Ureter (tissue), 1 donor: ENCODE results near the gene LIMK1. TPM values are rescaled to one million over a fixed set of nuclear protein-coding genes. Genes with fewer than 3 reads are reported as not detected.
A peak's percentile ranks its signal among the peaks of the same experiment; 100 is the strongest.

Experiments used
- DNase-seq: peaks from one replicate; pipeline ENCODE4 v3.0.0-alpha.2; 2020; ENCODE audit warnings: low spot score
- total RNA-seq: library from RNA; stranded (reverse); gene quantifications from one replicate; pipeline ENCODE4 v1.2.4, GENCODE V29; 2023
- donor health status: DM: yes; HTN: yes; CAD: no.

LIMK1 gene
- total RNA-seq, 1 donor from 2014 or later: 26.0 TPM

DNA sequence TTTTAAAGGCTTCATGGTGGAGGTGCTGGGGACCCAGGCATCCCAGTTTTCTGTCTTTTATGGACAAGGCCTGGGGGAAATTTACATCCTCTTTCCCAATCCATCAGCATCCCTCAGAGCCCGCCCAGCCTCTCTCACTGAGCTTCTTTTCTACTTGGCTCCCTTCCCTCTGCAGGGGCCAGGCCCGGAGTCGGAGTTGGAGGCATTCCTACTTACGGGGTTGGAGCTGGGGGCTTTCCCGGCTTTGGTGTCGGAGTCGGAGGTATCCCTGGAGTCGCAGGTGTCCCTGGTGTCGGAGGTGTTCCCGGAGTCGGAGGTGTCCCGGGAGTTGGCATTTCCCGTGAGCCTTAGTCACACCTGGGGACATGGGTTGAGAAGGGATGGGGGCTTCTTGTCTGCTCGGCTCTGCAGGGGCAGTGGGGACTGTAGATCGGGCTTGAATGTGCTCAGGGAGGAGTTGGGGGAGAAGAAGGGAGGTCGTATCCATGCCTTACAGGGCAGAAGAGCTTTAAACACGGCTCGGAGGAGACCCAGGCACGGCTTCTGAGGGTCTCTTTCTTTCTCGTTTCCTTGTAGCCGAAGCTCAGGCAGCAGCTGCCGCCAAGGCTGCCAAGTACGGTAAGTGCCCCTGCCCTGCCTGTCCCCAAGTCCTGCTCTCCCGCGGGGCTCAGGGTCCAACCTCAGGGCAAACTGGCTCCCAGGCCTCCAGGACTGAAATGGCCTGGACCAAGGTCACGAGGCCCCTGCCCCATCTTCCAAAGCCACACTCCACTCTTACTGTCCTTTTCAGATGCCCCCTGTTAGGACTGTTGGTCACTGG lies 27.3 kb upstream of the LIMK1 start:
- DNase-seq: no peak

DNA sequence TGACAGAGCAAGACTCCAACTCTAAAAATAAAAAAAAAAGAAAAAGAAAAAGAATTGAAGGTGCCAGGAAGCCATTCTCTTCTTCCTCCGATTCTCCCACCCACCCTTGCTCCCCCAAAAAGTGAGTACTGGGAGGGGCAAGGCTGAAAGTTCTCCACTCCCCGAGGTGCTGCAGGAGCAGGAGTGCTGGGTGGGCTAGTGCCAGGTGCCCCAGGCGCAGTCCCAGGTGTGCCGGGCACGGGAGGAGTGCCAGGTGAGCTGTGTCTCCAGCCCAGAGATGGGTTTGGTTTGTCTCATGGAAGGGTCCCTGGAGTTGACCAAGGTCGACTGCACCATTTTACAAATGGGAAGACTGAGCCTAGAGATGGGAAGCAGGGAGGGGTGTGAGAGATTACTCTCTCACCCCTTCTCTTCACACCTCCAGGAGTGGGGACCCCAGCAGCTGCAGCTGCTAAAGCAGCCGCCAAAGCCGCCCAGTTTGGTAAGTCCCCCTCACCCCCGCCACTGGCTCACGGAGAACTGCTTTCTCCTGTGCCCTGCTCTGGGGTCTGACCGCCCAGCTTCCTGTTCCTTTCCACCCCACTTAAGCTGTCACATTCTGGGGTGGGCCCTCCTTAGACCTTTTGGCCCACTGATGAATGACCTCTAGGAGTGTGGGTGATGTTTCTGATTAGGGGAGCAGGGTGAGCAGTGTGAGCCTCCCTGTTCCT lies 26.2 kb upstream of the LIMK1 start:
- no peak for DNase-seq

DNA sequence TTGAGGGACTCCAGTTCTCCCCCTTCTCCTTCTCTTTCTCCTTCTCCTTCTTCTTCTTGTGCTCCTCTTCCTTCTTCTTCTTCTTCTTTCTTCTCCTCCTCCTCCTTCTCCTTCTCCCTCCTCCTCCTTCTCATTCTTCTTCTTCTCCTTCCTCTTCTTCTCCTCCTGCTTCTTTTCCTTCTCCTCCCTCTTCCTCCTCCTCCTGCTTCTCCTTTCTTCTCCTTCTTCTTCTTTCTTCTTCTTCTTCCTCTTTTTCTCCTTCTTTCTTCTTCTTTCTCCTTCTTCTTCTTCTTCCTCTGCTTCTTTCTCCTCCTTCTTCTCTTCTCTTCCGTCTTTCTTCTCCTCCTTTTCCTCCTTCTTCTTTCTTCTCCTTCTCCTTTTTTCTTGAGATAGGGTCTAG lies 25.6 kb upstream of the LIMK1 start:
- DNase-seq: no peak

DNA sequence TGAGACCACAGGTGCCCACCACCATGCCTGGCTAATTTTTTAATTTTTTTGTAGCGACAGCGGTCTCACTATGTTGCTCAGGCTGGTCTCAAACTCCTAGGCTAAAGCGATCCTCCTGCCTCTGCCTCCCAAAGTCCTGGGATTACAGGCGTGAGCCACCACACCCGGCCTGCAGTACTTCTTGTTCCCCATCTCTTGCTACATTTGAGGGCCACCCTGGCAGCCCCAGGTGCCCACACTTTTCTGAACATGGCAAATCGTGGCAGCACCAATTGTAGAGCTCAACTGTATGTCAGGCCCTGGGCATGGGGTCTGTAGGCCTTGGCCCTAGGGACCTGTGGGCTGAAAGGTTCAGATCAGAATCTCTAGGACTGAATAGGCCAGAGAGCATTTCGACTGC lies 25.1 kb upstream of the LIMK1 start:
- DNase-seq: no peak

DNA sequence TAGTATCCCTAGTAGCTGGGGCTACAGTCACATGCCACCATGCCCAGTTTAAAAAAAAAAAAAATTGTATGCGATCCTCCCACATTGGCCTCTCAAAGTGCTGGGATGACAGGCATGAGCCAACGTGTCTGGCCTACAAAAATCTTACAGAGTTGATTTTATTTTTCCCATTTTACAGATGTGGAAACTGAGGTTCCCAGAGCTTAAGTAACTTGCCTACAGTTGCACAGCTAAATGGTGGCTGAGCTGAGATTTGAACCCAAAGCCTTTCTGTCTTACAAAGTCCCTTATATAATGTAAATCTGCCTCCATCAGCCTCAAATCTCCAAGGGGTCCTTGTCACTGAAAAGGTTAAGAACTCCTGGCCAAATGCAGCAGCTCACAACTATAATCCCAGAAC lies 24.6 kb upstream of the LIMK1 start:
- DNase-seq: no peak

DNA sequence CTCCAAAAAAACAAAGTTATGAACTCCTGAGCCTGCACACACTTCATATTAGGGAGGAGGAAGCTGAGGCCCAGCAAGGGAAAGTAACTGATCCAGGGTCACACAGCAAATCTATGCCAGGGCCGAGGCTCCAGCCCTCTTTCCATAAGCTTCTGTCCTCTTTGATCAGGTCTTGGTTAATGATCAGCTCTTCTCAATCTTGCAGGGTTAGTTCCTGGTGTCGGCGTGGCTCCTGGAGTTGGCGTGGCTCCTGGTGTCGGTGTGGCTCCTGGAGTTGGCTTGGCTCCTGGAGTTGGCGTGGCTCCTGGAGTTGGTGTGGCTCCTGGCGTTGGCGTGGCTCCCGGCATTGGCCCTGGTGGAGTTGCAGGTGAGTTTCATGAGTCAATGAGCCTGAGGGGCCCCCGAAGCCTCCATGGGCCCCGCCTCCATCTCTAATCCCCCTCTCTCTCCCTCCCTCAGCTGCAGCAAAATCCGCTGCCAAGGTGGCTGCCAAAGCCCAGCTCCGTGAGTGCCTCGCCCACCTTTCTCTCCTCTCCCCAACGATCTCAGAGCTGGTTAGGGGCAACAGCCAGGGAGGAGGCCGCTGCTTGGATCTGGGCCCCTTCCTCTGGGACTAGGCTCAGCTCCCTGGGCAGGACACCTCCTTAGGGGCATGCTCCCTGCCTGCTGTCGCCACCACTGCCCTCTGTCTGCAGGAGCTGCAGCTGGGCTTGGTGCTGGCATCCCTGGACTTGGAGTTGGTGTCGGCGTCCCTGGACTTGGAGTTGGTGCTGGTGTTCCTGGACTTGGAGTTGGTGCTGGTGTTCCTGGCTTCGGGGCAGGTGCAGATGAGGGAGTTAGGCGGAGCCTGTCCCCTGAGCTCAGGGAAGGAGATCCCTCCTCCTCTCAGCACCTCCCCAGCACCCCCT lies 23.7 kb upstream of the LIMK1 start:
- peak; percentile 67 for DNase-seq

DNA sequence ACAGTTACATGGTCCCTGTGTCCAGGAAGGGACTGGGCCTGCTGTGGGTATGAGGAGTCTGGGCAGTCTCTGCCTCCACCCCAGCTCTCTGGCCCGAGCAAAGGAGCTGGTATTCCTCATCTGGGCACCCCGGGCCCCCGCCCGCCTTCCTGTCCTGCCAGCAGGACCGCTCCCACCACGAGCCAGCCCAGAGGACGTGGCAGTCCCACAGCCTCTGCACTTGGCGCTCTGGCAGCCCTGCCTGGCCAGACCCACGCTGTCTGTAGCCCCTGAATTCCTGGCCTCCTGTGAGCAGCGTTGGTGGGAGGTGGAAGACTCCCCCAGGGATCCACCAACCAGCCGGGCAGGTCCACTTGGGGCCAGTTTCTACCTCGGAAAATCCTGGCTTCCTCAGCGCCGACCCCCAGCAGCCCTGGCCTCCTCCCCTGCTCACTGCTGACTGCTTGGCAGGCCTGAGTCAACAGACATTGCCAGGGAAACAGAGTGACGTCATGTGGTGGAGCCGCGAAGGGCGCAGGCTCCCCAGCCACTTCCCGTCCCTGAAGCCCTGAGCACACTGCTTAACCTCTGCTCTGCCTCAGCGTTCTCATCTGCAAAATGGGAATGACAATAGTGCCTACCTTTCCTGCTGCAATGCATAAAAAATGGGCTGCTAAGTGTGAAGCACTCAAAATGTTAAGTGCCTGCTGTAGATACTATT lies 21.6 kb upstream of the LIMK1 start:
- peak; percentile 90 for DNase-seq

DNA sequence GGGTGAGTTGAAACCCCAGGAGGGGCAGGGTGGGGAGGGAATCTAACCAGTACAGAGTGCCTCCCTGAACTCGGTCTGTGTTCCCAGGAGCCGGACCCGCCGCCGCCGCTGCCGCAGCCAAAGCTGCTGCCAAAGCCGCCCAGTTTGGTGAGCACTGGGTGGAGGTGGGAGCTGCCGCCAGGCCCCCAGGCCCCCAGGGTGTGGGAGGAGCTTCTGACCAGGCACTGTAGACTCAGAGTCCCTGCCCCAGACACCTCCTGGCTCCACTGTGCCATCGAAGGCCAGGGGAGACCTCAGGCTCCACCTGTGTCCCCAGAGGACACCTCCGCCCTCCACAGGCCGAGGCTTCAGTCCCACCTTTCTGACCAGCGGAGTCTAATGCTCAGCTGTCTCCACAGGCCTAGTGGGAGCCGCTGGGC lies 20.4 kb upstream of the LIMK1 start:
- DNase-seq: no peak

DNA sequence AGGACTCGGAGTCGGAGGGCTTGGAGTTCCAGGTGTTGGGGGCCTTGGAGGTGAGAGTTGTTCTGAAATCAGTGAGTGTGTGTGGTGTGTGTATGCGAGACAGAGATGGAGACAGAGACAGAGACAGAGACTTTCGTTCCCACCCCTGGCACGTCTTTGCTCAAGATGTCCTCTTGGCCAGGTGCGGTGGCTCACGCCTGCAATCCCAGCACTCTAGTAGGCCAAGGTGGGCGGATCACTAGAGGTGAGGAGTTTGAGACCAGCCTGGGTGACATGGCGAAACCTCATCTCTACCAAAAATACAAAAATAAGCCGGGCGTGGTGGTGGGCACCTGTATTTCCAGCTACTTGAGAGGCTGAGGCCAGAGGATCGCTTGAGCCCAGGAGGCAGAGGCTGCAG lies 20.0 kb upstream of the LIMK1 start:
- no peak for DNase-seq

DNA sequence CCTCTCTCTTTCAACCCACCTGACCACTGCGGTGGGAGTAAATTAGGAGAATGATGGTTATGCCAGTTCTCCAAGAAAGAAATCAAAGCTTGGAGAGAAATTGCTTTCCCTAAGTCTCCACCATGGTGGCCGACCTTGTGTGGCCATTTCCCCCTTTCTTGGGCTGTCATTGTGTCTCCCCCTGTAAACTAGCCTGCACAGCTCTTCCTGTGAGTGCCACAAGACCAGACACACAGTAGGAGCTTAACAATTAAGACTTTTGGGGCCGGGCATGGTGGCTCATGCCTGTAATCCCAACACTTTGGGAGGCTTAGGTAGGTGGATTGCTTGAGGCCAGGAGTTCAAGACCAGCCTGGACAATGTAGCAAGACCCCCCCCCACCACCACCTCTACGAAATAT lies 18.9 kb upstream of the LIMK1 start:
- DNase-seq: no peak

DNA sequence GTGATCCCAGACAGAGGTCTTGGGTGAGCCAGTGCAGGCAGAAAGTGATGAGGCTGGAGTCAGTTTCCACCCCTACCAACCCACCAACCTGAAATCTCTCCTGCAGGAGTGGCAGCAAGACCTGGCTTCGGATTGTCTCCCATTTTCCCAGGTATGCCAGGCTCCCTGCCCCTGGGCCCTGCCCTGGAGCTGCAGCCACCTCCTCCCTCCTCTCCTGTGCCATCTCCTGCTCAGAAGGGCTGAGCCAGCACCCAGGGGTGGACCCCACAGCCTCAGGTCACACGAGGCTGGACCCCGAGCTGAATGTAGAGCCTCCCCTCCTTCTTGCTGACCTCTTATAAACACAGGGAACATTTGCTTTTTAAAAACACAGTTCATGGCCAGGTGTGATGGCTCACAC lies 17.0 kb upstream of the LIMK1 start:
- no peak for DNase-seq

DNA sequence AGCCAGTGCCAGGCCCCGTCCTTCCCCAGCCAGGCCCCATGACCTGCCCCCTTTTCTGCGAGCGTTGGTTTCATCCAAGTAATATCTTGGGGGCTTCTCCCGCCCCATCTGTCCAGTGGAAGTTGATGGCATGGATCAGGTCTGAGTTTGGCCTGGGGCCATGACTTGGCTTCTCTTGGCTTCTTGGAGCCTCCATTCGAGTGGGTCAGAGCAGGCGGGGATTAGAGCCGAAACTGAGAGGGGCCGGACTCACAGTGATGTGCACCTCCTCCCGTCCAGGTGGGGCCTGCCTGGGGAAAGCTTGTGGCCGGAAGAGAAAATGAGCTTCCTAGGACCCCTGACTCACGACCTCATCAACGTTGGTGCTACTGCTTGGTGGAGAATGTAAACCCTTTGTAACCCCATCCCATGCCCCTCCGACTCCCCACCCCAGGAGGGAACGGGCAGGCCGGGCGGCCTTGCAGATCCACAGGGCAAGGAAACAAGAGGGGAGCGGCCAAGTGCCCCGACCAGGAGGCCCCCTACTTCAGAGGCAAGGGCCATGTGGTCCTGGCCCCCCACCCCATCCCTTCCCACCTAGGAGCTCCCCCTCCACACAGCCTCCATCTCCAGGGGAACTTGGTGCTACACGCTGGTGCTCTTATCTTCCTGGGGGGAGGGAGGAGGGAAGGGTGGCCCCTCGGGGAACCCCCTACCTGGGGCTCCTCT lies 15.1 kb upstream of the LIMK1 start:
- DNase-seq: no peak

DNA sequence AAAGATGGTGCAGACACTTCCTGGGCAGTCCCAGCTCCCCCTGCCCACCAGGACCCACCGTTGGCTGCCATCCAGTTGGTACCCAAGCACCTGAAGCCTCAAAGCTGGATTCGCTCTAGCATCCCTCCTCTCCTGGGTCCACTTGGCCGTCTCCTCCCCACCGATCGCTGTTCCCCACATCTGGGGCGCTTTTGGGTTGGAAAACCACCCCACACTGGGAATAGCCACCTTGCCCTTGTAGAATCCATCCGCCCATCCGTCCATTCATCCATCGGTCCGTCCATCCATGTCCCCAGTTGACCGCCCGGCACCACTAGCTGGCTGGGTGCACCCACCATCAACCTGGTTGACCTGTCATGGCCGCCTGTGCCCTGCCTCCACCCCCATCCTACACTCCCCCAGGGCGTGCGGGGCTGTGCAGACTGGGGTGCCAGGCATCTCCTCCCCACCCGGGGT lies 14.5 kb upstream of the LIMK1 start:
- DNase-seq: no peak

DNA sequence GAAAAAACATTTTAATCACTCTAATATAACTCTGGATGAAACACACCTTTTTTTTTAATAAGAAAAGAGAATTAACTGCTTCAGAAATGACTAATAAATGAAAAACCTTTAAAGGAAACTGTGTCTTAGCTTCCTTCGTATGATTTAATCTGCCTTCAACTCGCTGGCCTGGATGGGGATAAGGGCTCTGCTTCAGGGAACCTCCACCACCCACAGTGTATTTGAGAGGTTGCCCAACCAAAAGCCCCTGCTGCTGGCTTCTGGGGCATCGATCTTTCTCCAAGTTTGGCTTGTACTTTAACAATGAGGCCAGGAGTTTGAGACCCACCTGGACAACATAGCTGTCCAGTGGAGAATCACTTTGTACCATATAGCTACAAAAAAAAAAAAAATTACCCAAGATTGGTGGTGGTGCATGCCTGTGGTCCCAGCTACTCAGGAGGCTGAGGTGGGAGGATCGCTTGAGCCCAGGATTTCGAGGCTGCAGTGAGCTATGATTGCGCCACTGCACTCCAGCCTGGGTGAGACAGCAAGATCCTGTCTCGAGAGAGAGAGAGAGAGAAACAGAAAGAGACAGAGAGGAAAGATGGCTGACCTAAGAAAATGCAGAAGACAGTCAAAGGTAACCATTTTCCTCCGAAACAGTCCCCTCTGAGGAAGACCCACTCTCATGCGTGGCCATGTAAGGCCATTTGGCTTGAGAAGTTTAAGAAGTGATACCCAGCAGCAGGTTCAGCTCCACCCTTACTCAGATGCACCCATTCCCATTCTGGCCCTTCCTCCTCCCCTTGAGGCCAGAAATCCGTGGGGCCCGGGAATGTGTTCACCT lies 13.6 kb upstream of the LIMK1 start:
- DNase-seq: no peak

DNA sequence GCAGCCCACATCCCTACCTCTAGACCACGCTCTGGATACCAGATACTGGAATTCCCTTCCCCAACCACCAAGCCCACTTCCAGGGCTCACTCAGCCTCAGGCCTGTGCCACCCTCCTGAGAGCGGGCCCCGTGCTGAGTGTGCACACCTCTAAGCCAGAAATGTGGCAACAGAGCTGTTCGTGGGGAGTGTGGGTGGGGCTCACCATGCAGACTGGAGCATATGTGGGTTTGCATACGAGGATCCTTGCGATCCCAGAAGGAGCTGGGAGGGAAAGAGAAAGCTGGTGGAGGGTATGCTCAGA lies 13.0 kb upstream of the LIMK1 start:
- DNase-seq: no peak

DNA sequence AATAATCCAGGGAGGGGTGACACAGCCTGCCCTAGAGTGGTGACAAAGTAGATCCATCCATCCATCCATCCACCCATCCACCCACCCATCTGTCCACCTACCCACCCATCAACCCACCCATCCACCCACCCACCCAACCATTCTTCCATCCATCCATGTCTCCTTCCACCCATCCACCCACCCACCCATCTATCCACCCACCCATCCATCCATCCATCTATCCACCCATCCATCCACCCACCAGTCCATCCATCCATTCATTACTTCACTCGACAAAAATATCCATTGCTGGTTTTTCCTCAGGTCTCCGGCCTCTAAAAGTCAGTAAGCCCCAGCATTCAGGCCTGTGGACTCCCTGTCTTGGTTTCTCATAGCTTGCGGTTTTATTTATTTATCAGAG lies 12.5 kb upstream of the LIMK1 start:
- no peak for DNase-seq

DNA sequence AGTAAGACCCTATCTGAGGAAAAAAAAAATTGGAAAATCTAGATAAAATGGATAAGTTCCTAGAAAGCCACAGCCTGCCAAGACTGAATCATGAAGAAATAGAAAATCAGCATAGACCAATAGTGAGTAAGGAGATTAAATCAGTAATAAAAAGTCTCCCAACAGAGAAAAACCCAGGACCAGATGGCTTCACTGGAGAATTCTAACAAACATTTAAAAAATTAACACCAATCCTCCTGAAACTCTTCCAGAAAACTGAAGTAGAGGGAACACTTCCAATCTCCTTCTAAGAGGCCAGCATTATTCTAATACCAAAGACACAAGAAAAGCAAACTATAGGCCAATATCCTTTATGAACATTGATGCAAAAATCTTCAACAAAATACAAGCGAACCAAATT lies 8.8 kb upstream of the LIMK1 start:
- no peak for DNase-seq

DNA sequence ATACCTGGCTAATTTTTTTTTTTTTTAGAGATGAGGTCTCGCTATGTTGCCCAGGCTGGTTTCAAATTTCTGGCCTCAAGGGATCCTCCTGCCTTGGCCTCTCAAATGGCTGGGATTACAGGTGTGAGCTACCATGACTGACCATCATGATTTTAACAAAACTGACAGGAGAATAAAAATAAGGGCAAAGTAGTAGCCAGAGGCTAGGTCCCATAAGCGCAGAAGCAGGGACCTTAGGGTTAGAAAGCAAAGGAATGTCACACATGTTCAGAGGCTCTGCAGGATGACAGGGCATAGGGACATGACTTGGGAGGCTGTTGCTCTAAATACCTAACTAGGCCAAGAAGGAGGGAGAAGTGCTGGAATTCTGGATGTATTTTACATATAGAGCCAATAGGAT lies 5.1 kb upstream of the LIMK1 start:
- DNase-seq: no peak

DNA sequence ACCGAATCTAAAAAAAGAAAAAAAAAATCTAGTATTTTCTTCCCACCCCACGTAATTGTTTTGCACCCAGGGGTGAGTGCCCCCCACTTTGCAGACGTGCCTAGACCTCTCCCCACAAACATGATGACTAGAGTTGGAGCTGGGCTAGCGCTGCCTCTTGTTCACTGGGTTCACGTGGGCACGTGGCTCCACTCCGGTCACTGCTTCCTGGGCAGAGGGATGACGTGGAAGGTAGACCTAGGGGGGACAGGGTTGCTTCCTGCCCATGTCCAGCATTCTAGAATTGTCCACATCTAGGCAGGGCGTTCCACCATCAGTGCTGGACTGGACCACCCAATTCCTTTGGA lies 861 bp upstream of the LIMK1 start:
- DNase-seq: no peak

DNA sequence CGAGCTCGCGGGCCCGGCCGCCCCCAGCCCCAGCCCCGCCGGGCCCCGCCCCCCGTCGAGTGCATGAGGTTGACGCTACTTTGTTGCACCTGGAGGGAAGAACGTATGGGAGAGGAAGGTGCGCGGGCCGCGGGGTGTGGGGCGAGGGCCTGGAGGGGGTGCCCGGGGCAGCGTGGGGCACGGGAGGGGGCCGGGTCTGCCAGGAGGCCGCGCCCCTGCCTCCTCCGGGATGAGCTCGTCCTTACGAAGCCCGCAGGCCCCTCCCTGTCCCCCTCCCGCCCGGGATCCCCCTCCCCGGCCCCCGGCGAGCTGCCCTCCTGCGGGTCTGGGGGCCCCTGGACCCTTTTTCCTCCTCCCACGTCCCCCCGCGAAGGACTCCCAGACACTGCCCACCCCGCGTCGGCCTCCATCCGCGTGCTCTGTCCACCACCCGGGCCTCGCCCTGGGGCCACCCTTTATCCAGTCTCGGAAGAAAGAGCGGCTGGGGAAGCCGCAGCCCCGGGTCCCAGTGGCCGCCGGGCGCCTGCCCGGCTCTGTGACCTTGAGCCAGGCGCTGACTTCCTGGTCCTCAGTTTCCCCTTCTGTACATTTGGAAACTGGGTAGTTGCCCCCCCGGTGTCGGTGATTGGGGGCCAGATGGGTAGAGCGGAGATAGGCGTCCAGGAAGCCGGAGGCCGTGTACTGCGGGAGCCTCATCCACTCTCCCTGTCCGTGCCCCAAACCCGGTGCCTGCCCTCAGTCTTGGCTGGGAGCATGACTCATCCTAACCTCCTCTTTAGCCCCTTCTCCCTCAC lies 521 bp downstream of the LIMK1 start:
- no peak for DNase-seq
